ENCODE data around the gene PRCP.

PRCP gene

GRCh38 chr11:82796998-82797961, 103.0 kb downstream of the PRCP start:
- no peaks in the 10 kb centered on the region for H3K36me3 Mint-ChIP-seq (ENCODE audit: low read depth)
- peaks cover 4% of the 10 kb centered on the region for H3K4me1 Mint-ChIP-seq
- no peaks in the 10 kb centered on the region for H3K9me3 Mint-ChIP-seq
- no peak overlapping the region for H3K4me3 Mint-ChIP-seq
- TF ChIP-seq, protein P1, sequence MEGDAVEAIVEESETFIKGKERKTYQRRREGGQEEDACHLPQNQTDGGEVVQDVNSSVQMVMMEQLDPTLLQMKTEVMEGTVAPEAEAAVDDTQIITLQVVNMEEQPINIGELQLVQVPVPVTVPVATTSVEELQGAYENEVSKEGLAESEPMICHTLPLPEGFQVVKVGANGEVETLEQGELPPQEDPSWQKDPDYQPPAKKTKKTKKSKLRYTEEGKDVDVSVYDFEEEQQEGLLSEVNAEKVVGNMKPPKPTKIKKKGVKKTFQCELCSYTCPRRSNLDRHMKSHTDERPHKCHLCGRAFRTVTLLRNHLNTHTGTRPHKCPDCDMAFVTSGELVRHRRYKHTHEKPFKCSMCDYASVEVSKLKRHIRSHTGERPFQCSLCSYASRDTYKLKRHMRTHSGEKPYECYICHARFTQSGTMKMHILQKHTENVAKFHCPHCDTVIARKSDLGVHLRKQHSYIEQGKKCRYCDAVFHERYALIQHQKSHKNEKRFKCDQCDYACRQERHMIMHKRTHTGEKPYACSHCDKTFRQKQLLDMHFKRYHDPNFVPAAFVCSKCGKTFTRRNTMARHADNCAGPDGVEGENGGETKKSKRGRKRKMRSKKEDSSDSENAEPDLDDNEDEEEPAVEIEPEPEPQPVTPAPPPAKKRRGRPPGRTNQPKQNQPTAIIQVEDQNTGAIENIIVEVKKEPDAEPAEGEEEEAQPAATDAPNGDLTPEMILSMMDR (IDR thresholded peaks at IDR 0.05; ENCODE audit: unreplicated experiment in 3 of 3): no peak
- no peaks in the 10 kb centered on the region for H3K27me3 Mint-ChIP-seq (ENCODE audit: low read depth)
- H3K27ac Mint-ChIP-seq: peak overlapping the region; percentile 33 to 73 (median 41)

DNA sequence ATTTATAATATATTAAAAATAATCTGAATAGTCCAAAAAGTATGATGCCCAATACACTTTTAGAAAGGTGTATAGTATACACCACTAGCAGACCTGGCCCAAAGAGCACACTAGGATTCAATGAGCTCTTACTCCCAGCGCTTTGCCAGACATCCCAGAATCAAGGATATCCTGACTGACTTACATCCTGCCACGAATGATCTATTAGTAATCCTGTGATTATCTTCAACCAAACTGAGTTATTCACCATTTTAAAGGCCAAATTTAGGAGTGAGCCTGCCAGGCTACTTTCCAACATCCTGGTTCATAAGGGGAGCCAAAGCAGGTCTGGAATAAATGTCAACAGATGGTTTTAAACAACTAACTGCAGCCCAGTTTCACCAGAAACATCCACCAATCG, 105.7 kb downstream of the PRCP start:
- Mint-ChIP-seq H3K27me3 (ENCODE audit: low read depth) (peaks cover 5% of the 10 kb centered on the region), H3K36me3 (ENCODE audit: low read depth) (no peaks in the 10 kb centered on the region), H3K4me3 (no peak overlapping the region), H3K4me1 (peaks cover 14% of the 10 kb centered on the region), H3K27ac (no peak overlapping the region), H3K9me3 (no peaks in the 10 kb centered on the region)
- TF ChIP-seq, protein P1 (IDR thresholded peaks at IDR 0.05; ENCODE audit: unreplicated experiment in 3 of 3): no peak

DNA sequence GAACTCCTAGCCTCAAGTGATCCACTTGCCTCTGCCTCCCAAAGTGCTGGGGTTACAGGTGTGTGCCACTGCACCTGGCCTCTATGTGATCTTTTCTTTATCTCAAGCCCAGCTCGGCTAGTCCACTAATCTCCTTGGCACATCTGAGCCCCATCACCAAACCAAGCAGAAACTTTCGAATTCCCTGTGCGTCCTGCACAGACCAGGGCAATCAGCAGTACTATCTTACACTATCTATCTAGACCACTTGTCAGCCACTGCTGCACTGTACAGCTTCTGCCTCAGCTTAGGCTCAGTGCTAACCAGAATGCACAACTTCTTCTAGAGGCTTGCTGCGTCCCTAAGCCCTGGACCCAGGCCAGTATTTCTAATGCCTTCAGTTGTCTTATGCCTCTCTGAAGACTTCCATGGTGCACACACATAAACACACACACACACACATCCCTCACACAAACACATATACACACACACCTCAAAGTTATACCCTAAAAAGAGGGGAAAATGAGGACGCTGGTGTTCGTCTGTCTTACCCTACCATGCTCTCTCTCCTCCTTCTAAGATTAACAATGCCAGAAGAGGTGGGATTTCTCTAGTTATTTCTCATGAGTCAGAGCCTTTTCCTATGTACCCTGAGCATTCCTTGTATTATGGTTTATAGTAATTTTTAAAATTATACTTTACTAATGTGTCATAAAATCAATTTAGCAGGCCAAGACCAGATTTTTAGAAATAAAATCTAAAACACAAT, 107.2 kb downstream of the PRCP start:
- H3K27ac Mint-ChIP-seq: no peak overlapping the region
- H3K36me3 Mint-ChIP-seq (ENCODE audit: low read depth): no peaks in the 10 kb centered on the region
- peaks cover 14% of the 10 kb centered on the region for H3K4me1 Mint-ChIP-seq
- no peak overlapping the region for H3K4me3 Mint-ChIP-seq
- peaks cover 5% of the 10 kb centered on the region for H3K27me3 Mint-ChIP-seq (ENCODE audit: low read depth)
- no peaks in the 10 kb centered on the region for H3K9me3 Mint-ChIP-seq
- TF ChIP-seq, protein P1 (IDR thresholded peaks at IDR 0.05; ENCODE audit: unreplicated experiment in 3 of 3): no peak

GRCh38 chr11:82792319-82792718, 107.9 kb downstream of the PRCP start:
- Mint-ChIP-seq H3K9me3 (no peaks in the 10 kb centered on the region), H3K4me3 (no peak overlapping the region), H3K36me3 (ENCODE audit: low read depth) (no peaks in the 10 kb centered on the region), H3K27ac (no peak overlapping the region), H3K4me1 (peaks cover 14% of the 10 kb centered on the region), H3K27me3 (ENCODE audit: low read depth) (peaks cover 5% of the 10 kb centered on the region)
- TF ChIP-seq, protein P1 (IDR thresholded peaks at IDR 0.05; ENCODE audit: unreplicated experiment in 3 of 3): no peak

DNA sequence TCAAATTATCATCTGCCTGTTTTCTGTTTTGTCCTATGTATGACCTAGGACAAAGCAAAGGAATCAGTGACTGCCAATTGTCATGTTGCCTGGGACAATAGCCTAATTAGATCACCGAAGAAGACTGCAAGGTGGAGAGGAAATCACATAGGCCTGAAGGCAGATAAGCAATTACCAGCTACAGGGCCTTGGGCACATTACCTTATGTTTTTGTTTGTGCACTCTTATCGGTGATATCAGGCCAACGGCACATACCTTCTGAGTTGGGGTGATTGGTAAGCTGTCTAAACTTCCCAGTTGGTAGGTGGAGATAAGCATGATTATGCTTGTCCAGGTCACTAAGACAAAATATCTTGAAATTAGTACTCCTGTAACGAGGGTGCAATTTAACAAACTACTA, 108.5 kb downstream of the PRCP start:
- H3K36me3 Mint-ChIP-seq (ENCODE audit: low read depth): no peaks in the 10 kb centered on the region
- TF ChIP-seq, protein P1 (IDR thresholded peaks at IDR 0.05; ENCODE audit: unreplicated experiment in 3 of 3): no peak

More for the DNA sequence above, 108.5 kb downstream of the PRCP start:
- Mint-ChIP-seq H3K4me1 (peaks cover 14% of the 10 kb centered on the region), H3K27ac (no peak overlapping the region), H3K9me3 (no peaks in the 10 kb centered on the region), H3K4me3 (no peak overlapping the region), H3K27me3 (ENCODE audit: low read depth) (peaks cover 5% of the 10 kb centered on the region)
